Smooth muscle cell (in vitro differentiated cells): ENCODE data around the gene CIRBP. TPM values are rescaled to one million over a fixed set of nuclear protein-coding genes. Genes with fewer than 3 reads are reported as not detected.

Experiments used
- DNase-seq: peaks from one replicate; lab custom pipeline; 2025; ENCODE audit not compliant: unreplicated experiment; lab: John Stamatoyannopoulos, UW
- H2AFZ ChIP-seq: fragments of 200-600 bp; sonication (generic); 2 replicates; pipeline ENCODE4 v1.6.0; 2016; ENCODE audit warnings: antibody characterized with exemption, low read depth, mild to moderate bottlenecking
- H3F3A ChIP-seq: fragments of 200-600 bp; sonication (generic); 2 replicates; pipeline ENCODE4 v1.6.0; 2017; ENCODE audit warnings: antibody characterized with exemption, low read depth
- H3K27ac ChIP-seq: fragments of 200-600 bp; sonication (generic); 2 replicates; pipeline ENCODE4 v1.5.1; 2016; ENCODE audit warnings: low read depth, mild to moderate bottlenecking
- H3K27me3 ChIP-seq: fragments of 200-600 bp; sonication (generic); 2 replicates; pipeline ENCODE4 v1.6.1; 2016; ENCODE audit warnings: low read depth, mild to moderate bottlenecking
- H3K36me3 ChIP-seq: fragments of 200-600 bp; sonication (generic); 2 replicates; pipeline ENCODE4 v1.5.1; 2016; ENCODE audit warnings: low read depth
- H3K4me1 ChIP-seq: fragments of 200-600 bp; sonication (generic); 2 replicates; pipeline ENCODE4 v1.5.1; 2016; ENCODE audit warnings: low read depth
- H3K4me2 ChIP-seq: fragments of 200-600 bp; sonication (generic); 2 replicates; pipeline ENCODE4 v1.6.0; 2016; ENCODE audit warnings: mild to moderate bottlenecking
- H3K4me3 ChIP-seq: fragments of 200-600 bp; sonication (generic); 2 replicates; pipeline ENCODE4 v1.5.1; 2016; ENCODE audit warnings: mild to moderate bottlenecking
- H3K79me2 ChIP-seq: fragments of 200-600 bp; sonication (generic); 2 replicates; pipeline ENCODE4 v1.6.0; 2016; ENCODE audit warnings: low read depth, mild to moderate bottlenecking
- H3K9ac ChIP-seq: fragments of 200-600 bp; sonication (generic); 2 replicates; pipeline ENCODE4 v1.6.0; 2016; ENCODE audit warnings: low read depth
- H3K9me3 ChIP-seq: fragments of 200-600 bp; sonication (generic); replicated peaks from 2 replicates; pipeline ENCODE4 v1.5.1; 2016; ENCODE audit warnings: low read depth
- H4K20me1 ChIP-seq: fragments of 200-600 bp; sonication (generic); 2 replicates; pipeline ENCODE4 v1.6.0; 2016; ENCODE audit warnings: low read depth
- CTCF ChIP-seq: fragments of 200-600 bp; sonication (generic); IDR thresholded peaks from 2 replicates; pipeline ENCODE4 v1.5.1; 2017; ENCODE audit warnings: borderline replicate concordance, mild to moderate bottlenecking, antibody characterized with exemption; ENCODE audit not compliant: insufficient read depth, poor library complexity, severe bottlenecking
- WGBS: methylation state at CpG from one replicate; pipeline ENCODE4 v1.1.7; 2016; ENCODE audit warnings: low lambda C conversion rate; 5-methylcytosine and 5-hydroxymethylcytosine counted together
- polyA plus RNA-seq: library from polyadenylated mRNA; unstranded; fragments of >200 nt; fragmentation: Nextera tagmentation; extraction: Ambion mirVana; gene quantifications from 2 replicates; pipeline ENCODE4 v1.2.1, GENCODE V29; 2016
- total RNA-seq: library from RNA; depleted of rRNA; stranded (reverse); fragments of >200 nt; gene quantifications from 2 replicates; pipeline ENCODE4 v1.2.3, GENCODE V29; 2014

The CIRBP gene
- total RNA-seq = 119 and 122 TPM in 2 replicates
- 215 and 235 TPM in 2 replicates for polyA plus RNA-seq

GRCh38 chr19:1269065-1269477, at the start of gene CIRBP:
CIRBP (plus strand) TSS chr19:1269332; CDS start chr19:1270934, 1,602 bp downstream.
- DNase-seq = peak; percentile 97
- under 1% methylated on average over 26 of the region's 50 CpGs for WGBS
- H3K27me3 ChIP-seq = no peaks in the 10 kb centered on the region
- peak within 1 kb of the TSS; percentile 94 for H3K27ac ChIP-seq
- H3K4me1 ChIP-seq = peaks cover 48% of the 10 kb centered on the region
- no peak within 1 kb of the TSS for H2AFZ ChIP-seq
- no peaks in the 10 kb centered on the region for H3K9me3 ChIP-seq
- H3K4me2 ChIP-seq = peak within 1 kb of the TSS; percentile 91
- peak within 1 kb of the TSS; percentile 67 for H3K4me3 ChIP-seq
- H3K9ac ChIP-seq = peak within 1 kb of the TSS; percentile 89
- peaks cover 50% of the 10 kb centered on the region for H4K20me1 ChIP-seq
- peaks cover 43% of the 10 kb centered on the region for H3K79me2 ChIP-seq
- peaks cover 8% of the 10 kb centered on the region for H3K36me3 ChIP-seq
- no peak for TF ChIP-seq CTCF
- H3F3A ChIP-seq = peaks cover 54% of the 10 kb centered on the region

- Histone ChIP-seq H4K20me1 (peaks cover 76% of the 10 kb centered on the region), H2AFZ (no peak overlapping the region), H3F3A (no peaks in the 10 kb centered on the region), H3K9ac (no peak overlapping the region), H3K27ac (no peak overlapping the region), H3K9me3 (no peaks in the 10 kb centered on the region), H3K79me2 (peaks cover 55% of the 10 kb centered on the region), H3K4me3 (no peak overlapping the region), H3K27me3 (no peaks in the 10 kb centered on the region), H3K36me3 (no peaks in the 10 kb centered on the region), H3K4me1 (no peaks in the 10 kb centered on the region), H3K4me2 (no peak overlapping the region)
- no peak for TF ChIP-seq CTCF
- DNase-seq = no peak
- WGBS = 93% methylated on average over 19 of the region's 19 CpGs
Measured at GRCh38 chr19:1219786-1220476, 49.2 kb upstream of the CIRBP start.

- Histone ChIP-seq H3K4me1 (no peaks in the 10 kb centered on the region), H3K27ac (no peak overlapping the region), H3K4me3 (no peak overlapping the region), H3K79me2 (peaks cover 49% of the 10 kb centered on the region), H4K20me1 (peaks cover 74% of the 10 kb centered on the region), H3K36me3 (no peaks in the 10 kb centered on the region), H2AFZ (no peak overlapping the region), H3K4me2 (no peak overlapping the region), H3K27me3 (no peaks in the 10 kb centered on the region), H3K9ac (no peak overlapping the region), H3F3A (no peaks in the 10 kb centered on the region), H3K9me3 (no peaks in the 10 kb centered on the region)
- no peak for DNase-seq
- TF ChIP-seq CTCF = no peak
- WGBS = 95% methylated on average over 33 of the region's 33 CpGs
Measured at GRCh38 chr19:1220477-1220930, 48.6 kb upstream of the CIRBP start.
